Left renal cortex interstitium (tissue), 4 donors: ENCODE measurements around the gene NR1D2. TPM values are rescaled to one million over a fixed set of nuclear protein-coding genes. Genes with fewer than 3 reads are reported as not detected.
"Not testable (repeated sequence)": the region's sequence is repeated elsewhere in the genome, so short reads cannot be mapped to it uniquely, and the experiment has no call there.

ENCODE experiments used
- DNase-seq, 4 donors: peaks; one replicate each; pipeline ENCODE4 v3.0.0-alpha.2; 2013; ENCODE audit warnings: low read depth in 4 of 4, low spot score in 2 of 4, missing footprints in 1 of 4
- polyA plus RNA-seq, 4 donors: library from polyadenylated mRNA; unstranded; fragments of 120-200 nt; gene quantifications; one replicate each; pipeline ENCODE4 v1.2.1, GENCODE V29; 2013; ENCODE audit not compliant: insufficient read length in 4 of 4

NR1D2 gene
- polyA plus RNA-seq, 4 donors: 36.3 to 47.0 (median 41.0) TPM

- DNase-seq: no peak
Observed at GRCh38 chr3:24002129-24002528, 57.0 kb downstream of the NR1D2 start.

- no peak for DNase-seq
Observed at GRCh38 chr3:24003466-24003865, 58.4 kb downstream of the NR1D2 start.

GRCh38 chr3:24004171-24004938, 59.3 kb downstream of the NR1D2 start:
- no peak for DNase-seq

GRCh38 chr3:24005669-24006068, 60.6 kb downstream of the NR1D2 start:
- no peak for DNase-seq

GRCh38 chr3:24010834-24011233, 65.7 kb downstream of the NR1D2 start:
- not testable (repeated sequence) for DNase-seq

- DNase-seq: no peak
Observed at GRCh38 chr3:24012589-24013269, 67.6 kb downstream of the NR1D2 start.

- no peak for DNase-seq
Observed at GRCh38 chr3:24017305-24017704, 72.2 kb downstream of the NR1D2 start.

GRCh38 chr3:24018784-24019570, 73.9 kb downstream of the NR1D2 start:
- no peak for DNase-seq

GRCh38 chr3:24019585-24019984, 74.5 kb downstream of the NR1D2 start:
- no peak for DNase-seq

- no peak for DNase-seq
Observed at GRCh38 chr3:24020036-24020691, 75.1 kb downstream of the NR1D2 start.

- DNase-seq: no peak
Observed at GRCh38 chr3:24023197-24023596, 78.1 kb downstream of the NR1D2 start.

GRCh38 chr3:24025805-24026204, 80.7 kb downstream of the NR1D2 start:
- no peak for DNase-seq

- DNase-seq: not testable (repeated sequence)
Observed at GRCh38 chr3:24026665-24027064, 81.6 kb downstream of the NR1D2 start.

GRCh38 chr3:24027946-24028345, 82.9 kb downstream of the NR1D2 start:
- DNase-seq: no peak

Other genes starting within 250 kb of the NR1D2 start
- gene UBE2E1, start 139.3 kb upstream of the NR1D2 start, polyA plus RNA-seq: 100 to 1,000 TPM; 139 to 160 (median 149) TPM
- 10 to 100 TPM; 14.6 to 18.2 (median 17.4) TPM for gene NKIRAS1, start 28.3 kb upstream of the NR1D2 start, polyA plus RNA-seq
- 1,000 to 10,000 TPM; 2,006 to 2,558 (median 2,234) TPM for gene RPL15, start 28.2 kb upstream of the NR1D2 start, polyA plus RNA-seq